Calu3 (cell line): ENCODE data around the gene DOK5. TPM values are rescaled to one million over a fixed set of nuclear protein-coding genes. Genes with fewer than 3 reads are reported as not detected.
"Not testable (repeated sequence)": the region's sequence is repeated elsewhere in the genome, so short reads cannot be mapped to it uniquely, and the experiment has no call there.

Experiments
- BruUV-seq: library from RNA; stranded (reverse); fragments of 400-500 nt; replicated peaks from 2 replicates; lab custom pipeline; 2021; lab: Mats Ljungman, UMichigan
- CTCF ChIA-PET: fragments of 300-600 bp; sonication (Branson Sonifier 250); formaldehyde crosslinking; loops from one replicate; lab custom pipeline; 2022; ENCODE audit warnings: antibody characterized with exemption; lab: Charles Lee
- DNase-seq: peaks from one replicate; pipeline ENCODE4 v3.0.0; 2022
- H3K27ac Mint-ChIP-seq: one replicate; pipeline ENCODE4 v1.8.0; 2022; ENCODE audit warnings: mixed read lengths; ENCODE audit not compliant: unreplicated experiment
- H3K27me3 Mint-ChIP-seq: one replicate; pipeline ENCODE4 v1.8.0; 2022; ENCODE audit warnings: mixed read lengths; ENCODE audit not compliant: unreplicated experiment
- H3K36me3 Mint-ChIP-seq: one replicate; pipeline ENCODE4 v1.8.0; 2022; ENCODE audit warnings: mild to moderate bottlenecking, moderate library complexity, mixed read lengths; ENCODE audit not compliant: insufficient read depth, unreplicated experiment
- H3K4me1 Mint-ChIP-seq: one replicate; pipeline ENCODE4 v1.8.0; 2022; ENCODE audit warnings: mild to moderate bottlenecking, low read depth, mixed read lengths; ENCODE audit not compliant: unreplicated experiment
- H3K4me3 Mint-ChIP-seq: one replicate; pipeline ENCODE4 v1.8.0; 2022; ENCODE audit warnings: mild to moderate bottlenecking, low read depth, moderate library complexity, mixed read lengths; ENCODE audit not compliant: unreplicated experiment
- H3K9me3 Mint-ChIP-seq: one replicate; pipeline ENCODE4 v1.8.0; 2022; ENCODE audit warnings: low read depth, mixed read lengths; ENCODE audit not compliant: unreplicated experiment
- intact Hi-C: fragments of 100-400 bp; cut with micrococcal nuclease; formaldehyde crosslinking; loops from one replicate; pipeline ENCODE4 v1.10.0; 2022; ENCODE audit not compliant: unreplicated experiment
- total RNA-seq: library from RNA; stranded (reverse); gene quantifications from 2 replicates; pipeline ENCODE4 v1.2.3, GENCODE V29; 2022
- TF ChIP-seq, protein P1 (sequence below): fragments of 200-600 bp; IDR thresholded peaks from one replicate; pipeline ENCODE4 v1.8.0; 2022; ENCODE audit warnings: antibody characterized with exemption; ENCODE audit not compliant: unreplicated experiment

The DOK5 gene
- total RNA-seq, 1 experiment from 2014 or later, result 0.17 TPM

DNA sequence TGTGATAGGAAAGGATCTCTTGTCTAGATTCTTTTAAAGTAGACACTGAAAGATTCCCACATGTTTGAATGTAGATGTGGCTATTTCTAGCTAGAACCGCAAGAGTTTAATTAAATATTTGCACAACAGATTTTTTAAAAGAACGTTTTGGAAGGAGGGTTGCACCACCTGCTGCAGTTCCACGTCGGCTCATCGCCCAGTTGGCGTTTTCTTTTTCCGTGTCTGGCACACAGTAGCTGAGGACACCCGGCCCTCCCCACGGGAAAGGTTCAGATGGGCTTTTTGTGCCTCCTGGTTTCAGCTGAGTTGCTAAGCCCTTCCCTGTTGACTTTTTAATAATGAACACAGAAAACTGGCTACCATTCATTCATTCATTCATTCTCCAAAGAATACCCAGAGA, 41.8 kb upstream of the DOK5 start:
- no peaks in the 10 kb centered on the region for H3K9me3 Mint-ChIP-seq
- H3K4me3 Mint-ChIP-seq, result no peak overlapping the region
- H3K27me3 Mint-ChIP-seq, result no peaks in the 10 kb centered on the region
- H3K4me1 Mint-ChIP-seq, result no peaks in the 10 kb centered on the region
- no TSS peak for BruUV-seq
- CTCF ChIA-PET, result no interaction called here
- H3K27ac Mint-ChIP-seq, result no peak overlapping the region
- TF ChIP-seq, protein P1, sequence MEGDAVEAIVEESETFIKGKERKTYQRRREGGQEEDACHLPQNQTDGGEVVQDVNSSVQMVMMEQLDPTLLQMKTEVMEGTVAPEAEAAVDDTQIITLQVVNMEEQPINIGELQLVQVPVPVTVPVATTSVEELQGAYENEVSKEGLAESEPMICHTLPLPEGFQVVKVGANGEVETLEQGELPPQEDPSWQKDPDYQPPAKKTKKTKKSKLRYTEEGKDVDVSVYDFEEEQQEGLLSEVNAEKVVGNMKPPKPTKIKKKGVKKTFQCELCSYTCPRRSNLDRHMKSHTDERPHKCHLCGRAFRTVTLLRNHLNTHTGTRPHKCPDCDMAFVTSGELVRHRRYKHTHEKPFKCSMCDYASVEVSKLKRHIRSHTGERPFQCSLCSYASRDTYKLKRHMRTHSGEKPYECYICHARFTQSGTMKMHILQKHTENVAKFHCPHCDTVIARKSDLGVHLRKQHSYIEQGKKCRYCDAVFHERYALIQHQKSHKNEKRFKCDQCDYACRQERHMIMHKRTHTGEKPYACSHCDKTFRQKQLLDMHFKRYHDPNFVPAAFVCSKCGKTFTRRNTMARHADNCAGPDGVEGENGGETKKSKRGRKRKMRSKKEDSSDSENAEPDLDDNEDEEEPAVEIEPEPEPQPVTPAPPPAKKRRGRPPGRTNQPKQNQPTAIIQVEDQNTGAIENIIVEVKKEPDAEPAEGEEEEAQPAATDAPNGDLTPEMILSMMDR, result no peak
- no peaks in the 10 kb centered on the region for H3K36me3 Mint-ChIP-seq
- no peak for DNase-seq
- intact Hi-C loops, result no loop called here

DNA sequence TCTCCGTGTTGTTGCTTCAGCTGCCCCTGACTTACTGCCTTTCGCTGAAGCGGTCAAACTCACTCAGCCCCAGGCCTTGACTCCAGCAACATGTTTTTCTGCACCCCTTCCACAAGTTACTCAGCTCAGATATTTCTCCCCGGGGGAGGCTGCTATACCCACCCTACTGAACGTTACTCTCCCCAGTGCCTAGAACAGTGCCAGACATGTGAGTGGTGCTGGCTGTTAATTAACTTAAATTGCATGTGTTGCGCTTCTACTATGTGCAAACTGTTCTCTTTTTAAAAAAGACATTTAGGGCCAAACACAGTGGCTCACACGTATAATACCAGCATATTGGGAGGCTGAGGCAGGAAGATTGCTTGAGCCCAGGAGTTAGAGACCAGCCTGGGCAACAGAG, 41.2 kb upstream of the DOK5 start:
- DNase-seq, result no peak
- H3K9me3 Mint-ChIP-seq, result no peaks in the 10 kb centered on the region
- H3K4me1 Mint-ChIP-seq, result no peaks in the 10 kb centered on the region
- no peak overlapping the region for H3K27ac Mint-ChIP-seq
- H3K36me3 Mint-ChIP-seq, result no peaks in the 10 kb centered on the region
- TF ChIP-seq, protein P1, result no peak
- BruUV-seq, result no TSS peak
- intact Hi-C loops, result no loop called here
- no peak overlapping the region for H3K4me3 Mint-ChIP-seq
- CTCF ChIA-PET, result no interaction called here
- no peaks in the 10 kb centered on the region for H3K27me3 Mint-ChIP-seq

DNA sequence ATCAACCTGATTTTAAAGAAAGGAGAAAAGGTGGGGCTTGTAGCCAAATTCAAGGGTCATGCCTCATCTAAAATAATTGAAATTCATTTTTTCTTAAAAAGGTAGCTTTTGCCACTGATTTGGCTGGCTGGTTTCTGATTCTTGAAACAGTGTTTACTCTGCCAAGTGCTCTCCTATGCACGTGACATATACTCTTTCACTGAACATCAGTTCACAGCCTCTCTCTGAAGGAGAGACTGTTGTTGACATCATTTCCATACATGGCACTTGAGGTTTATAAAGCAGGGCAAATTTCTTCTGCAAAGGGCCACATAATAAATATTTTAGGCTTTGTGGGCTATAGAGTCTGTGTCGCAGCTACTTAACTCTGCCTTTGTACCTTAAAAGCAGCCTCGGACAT, 40.4 kb upstream of the DOK5 start:
- no peak overlapping the region for H3K4me3 Mint-ChIP-seq
- H3K27ac Mint-ChIP-seq, result no peak overlapping the region
- DNase-seq, result no peak
- intact Hi-C loops, result no loop called here
- H3K36me3 Mint-ChIP-seq, result no peaks in the 10 kb centered on the region
- no TSS peak for BruUV-seq
- CTCF ChIA-PET, result no interaction called here
- no peaks in the 10 kb centered on the region for H3K9me3 Mint-ChIP-seq
- no peaks in the 10 kb centered on the region for H3K27me3 Mint-ChIP-seq
- TF ChIP-seq, protein P1, result no peak
- no peaks in the 10 kb centered on the region for H3K4me1 Mint-ChIP-seq

DNA sequence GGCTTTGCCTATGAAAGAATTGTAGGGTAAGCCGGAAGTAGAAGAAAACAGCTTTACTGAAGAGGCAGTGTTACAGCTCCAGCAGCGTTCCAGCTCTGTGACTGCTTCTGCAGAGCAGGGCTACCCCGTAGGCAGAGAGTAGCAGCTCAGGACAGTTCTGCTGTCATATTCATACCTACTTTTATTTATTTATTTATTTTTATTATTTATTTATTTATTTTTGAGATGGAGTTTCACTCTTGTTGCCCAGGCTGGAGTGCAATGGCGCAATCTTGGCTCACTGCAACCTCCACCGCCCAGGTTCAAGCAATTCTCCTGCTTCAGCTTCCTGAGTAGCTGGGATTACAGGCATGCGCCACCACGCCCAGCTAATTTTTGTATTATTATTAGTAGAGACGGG, 39.0 kb upstream of the DOK5 start:
- H3K4me3 Mint-ChIP-seq, H3K9me3 Mint-ChIP-seq, CTCF ChIA-PET, intact Hi-C loops, BruUV-seq, H3K4me1 Mint-ChIP-seq, DNase-seq, H3K27ac Mint-ChIP-seq, H3K36me3 Mint-ChIP-seq, H3K27me3 Mint-ChIP-seq: not testable (repeated sequence)

DNA sequence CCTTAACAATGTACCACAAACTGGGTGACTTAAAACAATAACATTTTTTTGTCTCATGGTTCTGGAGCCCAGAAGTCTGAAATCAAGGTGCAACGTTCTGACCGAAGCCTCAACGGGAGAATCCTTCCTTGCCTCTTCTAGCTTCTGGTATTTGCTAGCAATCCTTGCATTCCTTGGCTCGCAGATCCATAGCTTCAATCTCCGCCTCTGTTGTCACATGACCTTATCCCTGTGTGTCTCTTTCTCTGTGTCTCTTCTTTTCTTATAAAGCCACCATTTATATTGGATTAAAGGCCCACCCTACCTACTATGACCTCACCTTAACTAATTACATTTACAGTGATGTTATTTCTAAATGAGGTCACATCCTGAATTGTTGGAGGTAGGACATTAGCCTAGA, 37.2 kb upstream of the DOK5 start:
- H3K4me1 Mint-ChIP-seq, result no peaks in the 10 kb centered on the region
- no peak overlapping the region for H3K4me3 Mint-ChIP-seq
- no peaks in the 10 kb centered on the region for H3K27me3 Mint-ChIP-seq
- H3K9me3 Mint-ChIP-seq, result no peaks in the 10 kb centered on the region
- TF ChIP-seq, protein P1, result no peak
- intact Hi-C loops, result no loop called here
- no TSS peak for BruUV-seq
- no peaks in the 10 kb centered on the region for H3K36me3 Mint-ChIP-seq
- no peak for DNase-seq
- no peak overlapping the region for H3K27ac Mint-ChIP-seq
- CTCF ChIA-PET, result no interaction called here
